AG08396 (cell line): ENCODE data around the gene NDST4.
"Not testable (repeated sequence)": the region's sequence is repeated elsewhere in the genome, so short reads cannot be mapped to it uniquely, and the experiment has no call there.

Source experiments
- DNase-seq: peaks from one replicate; pipeline ENCODE4 v3.0.0; 2012; ENCODE audit warnings: low spot score, mixed read lengths

NDST4 gene

GRCh38 chr4:115054836-115055235 is 58.6 kb downstream of the NDST4 start:
- no peak for DNase-seq

GRCh38 chr4:115053313-115053712 is 60.1 kb downstream of the NDST4 start:
- no peak for DNase-seq

DNA sequence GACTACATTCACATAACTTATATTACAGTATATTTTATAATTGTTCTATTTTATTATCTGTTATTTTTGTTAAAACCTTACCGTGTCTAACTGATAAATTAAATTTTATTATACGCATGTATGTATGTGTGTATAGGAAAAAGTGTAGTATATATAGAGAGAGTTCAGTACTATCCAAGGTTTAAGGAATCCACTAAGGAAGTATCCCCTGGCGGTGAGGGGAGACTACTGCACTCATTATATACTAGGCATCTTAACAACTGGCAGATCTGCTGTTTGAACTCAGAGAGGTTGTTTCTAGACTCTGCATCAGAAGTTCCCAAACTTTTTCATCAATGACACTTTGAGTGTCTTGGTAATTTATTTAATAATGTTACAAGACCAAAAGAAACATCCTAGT is 70.9 kb downstream of the NDST4 start:
- DNase-seq = no peak

DNA sequence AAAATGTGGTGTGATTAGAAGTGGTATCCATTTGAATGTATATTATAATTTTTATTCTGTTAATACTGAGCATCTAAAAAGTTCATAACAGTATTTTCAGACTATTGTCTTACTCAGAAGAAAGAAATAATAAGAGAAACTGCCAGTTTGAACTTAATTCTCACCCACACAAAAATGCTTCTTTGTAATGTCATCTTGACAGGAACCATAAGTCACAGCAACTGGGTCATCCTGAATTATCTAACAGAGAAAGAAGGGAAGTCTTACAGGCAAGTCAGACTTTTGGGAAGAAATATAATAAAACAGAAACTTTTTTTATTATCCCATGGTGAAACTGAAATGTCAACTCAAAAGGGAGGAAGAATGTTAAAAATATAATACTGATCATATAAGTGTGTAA is 83.1 kb downstream of the NDST4 start:
- no peak for DNase-seq

DNA sequence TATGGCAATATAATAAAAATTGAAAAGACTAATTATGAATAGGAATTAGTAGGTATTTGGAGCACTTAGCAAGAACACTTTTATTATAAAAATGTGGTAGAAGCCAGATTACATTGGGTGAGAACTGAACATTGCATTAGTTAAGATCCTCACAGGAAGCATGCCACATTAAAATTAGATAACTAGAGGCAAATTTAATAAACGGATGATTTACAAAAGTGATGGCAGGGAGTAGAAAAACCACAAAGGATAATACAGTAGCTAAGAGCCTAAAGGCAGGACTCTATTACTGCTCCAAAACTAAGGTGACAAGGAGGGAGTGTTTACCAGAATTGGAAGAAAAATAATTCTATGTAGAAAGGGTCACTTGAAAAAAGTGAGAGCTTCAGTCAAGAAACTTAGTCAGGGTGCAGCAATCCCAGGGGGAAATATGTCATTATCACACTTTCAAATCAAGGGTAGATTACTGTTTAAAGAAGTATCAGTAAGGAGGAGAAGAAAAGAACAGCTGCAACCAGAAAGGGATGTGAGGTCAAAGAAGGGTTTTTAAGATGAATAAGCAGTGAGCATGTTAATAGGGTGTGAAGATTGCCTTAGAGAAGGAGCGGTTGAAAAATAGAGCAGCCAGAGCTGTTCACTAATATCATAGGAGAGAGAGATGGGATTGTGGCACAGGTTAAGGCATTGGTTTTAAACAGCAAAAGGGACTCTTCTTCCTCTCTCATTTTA is 84.6 kb downstream of the NDST4 start:
- DNase-seq = no peak

- DNase-seq = no peak
Observed at GRCh38 chr4:114999880-115000279, 113.5 kb downstream of the NDST4 start.

DNA sequence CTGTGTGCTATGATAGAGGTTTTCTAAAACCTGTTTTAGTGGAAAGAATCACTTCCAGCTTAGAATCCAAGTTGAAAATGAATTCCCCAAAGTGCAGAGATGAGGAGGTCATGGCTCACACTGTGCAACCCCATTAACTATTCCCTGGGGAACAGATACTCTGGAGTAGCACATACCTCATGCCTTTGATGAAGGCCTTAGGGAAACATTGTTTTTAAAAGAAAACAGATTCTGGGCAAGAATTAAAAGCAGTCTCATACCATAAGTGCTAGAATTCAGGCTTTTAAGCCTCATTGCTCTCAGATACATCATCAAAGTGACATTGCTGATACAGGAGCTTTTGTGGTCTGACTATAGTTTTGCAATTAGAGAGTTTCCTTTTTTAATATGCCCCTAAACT is 115.1 kb downstream of the NDST4 start:
- no peak for DNase-seq

DNA sequence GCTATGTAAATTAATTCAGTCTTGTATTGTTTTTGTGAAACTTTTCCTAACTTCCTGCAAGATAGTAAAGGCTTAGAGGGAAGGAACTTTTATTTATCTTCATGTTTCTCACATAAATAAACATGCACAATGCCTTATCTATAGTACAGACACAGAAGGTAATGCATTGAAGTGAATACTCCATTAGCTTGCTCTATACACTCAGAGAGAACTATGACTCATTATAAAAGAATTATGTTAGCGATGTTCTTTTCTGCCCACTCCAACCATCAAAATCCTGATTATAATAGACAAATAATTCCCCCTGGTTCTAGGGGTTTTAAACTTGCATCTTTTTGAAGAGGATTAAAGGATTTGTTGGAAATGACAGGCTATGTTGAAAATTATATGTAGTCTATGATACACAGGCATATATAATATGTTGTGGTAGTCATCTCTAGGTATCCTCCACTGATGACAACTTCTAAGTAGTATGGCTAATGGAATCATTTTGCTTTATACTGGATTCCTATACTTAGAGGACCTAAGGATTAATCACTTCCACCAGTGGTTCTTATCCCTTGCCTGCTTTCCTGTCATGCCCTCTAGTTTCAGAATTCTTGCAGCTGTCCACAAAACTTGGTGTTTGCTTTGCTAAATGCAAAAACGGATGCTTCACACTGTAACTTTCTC is 115.7 kb downstream of the NDST4 start:
- no peak for DNase-seq

DNA sequence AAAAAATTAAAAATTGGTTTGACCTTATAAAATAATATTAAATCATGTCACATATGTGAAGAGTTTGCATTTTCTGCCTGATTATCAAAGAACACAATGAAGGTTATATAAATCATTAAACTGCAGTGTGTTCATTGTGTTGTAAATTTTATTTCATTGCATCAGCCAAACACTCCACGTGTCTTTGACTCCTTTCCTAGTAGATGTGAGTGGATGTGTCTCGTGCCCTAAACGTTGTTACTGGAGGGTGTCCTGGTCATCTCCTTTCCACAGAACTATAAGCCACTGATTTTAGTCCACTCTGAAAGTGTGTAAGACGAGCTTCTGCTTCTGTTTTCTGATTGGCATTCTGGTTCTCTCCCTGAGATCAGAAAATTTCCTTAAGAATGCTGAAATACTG is 127.3 kb downstream of the NDST4 start:
- no peak for DNase-seq

- DNase-seq = no peak
Observed at GRCh38 chr4:114980932-114981708, 132.3 kb downstream of the NDST4 start.

DNA sequence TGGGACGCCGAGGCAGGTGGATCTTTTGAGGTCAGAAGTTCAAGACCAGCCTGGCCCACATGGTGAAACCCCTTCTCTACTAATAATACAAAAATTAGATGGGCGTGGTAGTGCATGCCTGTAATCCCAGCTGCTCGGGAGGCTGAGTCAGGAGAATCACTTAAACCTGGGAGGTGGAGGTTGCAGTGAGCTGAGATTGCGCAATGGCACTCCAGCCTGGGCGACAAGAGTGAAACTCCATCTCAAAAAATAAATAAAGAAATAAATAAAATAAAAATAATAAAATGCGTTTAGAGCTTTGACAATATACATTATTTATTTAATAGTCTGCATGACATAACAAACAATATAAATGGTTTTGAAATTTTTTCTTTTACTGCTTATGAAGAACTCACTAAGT is 133.0 kb downstream of the NDST4 start:
- DNase-seq = not testable (repeated sequence)

DNA sequence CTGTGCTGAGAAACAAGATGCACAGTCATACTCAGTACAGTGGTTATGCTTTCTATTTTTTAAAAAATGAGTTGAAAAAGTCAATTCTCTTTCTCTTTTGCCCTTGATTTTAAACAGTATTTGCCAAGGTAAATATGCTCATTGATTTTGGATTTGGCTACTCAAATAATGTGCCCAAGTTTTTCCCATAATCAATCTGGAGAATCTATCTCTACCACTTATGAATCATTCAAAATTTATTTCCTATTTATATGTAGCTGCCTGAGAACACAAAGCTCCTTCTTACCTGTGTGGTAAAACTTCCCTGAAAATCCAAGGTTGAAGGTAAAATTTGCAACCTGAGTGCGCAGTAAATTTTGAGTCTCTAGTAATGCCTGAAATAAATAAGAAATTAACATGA is 136.5 kb downstream of the NDST4 start:
- DNase-seq = no peak

DNA sequence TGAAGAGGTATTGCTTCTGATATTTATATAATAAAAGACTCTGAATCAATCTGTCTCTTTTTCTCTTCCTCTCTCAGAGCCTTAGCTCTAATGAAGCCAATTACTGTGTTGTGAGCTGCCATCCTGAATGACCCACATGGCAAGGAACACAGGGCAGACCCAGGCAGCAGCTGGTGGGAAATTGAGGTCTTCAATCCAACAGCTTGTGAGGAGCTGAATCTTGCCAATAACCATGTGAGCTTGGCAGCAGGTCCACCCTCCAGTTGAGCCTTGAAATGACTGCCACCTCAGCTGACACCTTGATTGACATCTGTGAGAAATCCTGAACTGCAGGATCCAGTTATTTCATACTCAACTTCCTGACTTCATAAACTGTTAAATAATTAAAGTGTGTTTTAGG is 149.4 kb downstream of the NDST4 start:
- no peak for DNase-seq

DNA sequence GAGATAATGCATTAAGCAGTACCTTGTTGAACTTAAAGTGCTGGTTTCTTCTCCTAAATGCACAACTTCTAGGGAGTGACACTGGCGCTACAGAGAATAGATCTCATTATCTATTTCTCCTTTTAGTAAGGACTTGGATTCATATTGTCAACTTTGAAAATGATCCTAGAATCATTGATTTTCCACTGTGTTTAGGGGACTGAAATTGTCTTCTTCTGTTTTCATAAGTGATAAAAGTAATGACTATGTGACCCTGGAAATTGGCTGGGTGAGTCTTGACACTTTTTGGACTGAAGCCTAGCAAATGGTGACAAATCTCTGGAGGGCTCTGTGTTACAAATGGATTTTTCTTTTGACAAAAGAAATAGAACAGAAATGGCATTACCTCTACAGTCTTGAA is 167.8 kb downstream of the NDST4 start:
- DNase-seq = no peak

DNA sequence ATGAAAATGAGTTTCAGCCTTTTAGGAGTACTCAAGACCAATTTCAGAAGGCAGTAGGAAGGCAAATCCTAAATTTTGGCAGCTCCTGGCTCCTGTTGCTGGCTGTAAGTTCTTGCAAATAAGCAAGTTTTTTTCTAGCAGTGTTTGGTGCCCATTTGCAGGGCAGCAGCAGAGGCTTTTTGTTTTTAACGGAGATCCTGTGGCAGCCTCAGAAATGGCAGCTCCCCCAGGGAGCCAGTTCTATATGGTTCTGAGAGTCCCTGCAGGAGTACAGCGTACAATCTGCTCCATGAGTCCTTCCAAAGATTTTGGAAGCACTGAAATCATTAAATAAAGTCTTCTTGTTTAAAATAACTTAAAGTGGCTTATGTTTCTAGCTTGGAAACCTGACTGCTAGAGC is 171.9 kb downstream of the NDST4 start:
- no peak for DNase-seq

- no peak for DNase-seq
Observed at GRCh38 chr4:114927881-114928280, 185.5 kb downstream of the NDST4 start.

DNA sequence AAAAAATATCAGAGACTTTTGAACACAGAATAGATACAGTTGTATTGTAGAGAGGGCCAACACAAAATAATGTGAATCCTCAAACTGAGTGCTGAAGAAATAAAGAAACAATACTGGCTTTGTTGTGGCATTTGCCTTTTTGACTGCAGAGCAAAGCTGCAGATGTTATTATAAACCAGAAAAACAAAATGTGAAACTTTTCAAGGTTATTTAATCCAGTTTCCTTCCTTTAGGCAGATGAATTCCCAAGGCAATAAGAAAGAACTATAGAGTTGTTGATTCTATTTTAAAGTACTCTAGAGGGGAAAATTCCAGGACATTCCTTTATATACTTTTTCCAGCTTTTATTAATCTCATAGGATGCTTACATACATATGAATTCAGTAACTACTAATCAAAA is 186.8 kb downstream of the NDST4 start:
- DNase-seq = no peak

- DNase-seq = no peak
Observed at GRCh38 chr4:114924311-114924710, 189.1 kb downstream of the NDST4 start.

DNA sequence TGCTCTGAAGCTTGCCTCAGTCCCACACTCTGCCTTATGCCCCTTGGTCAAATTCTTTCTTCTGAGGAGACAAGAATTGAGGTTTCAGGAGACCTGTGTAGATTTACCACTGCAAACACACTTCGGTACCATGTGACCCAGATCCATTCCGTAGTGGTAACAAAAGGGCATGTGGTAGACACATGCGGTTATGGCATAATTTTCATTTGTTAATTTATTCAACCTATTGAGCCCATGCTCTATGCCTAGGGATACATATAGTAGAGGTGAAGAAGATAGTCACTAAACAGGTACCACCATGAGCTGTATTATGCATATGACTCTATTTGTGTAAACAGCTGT is 190.9 kb downstream of the NDST4 start:
- DNase-seq = no peak

- DNase-seq = no peak
Observed at GRCh38 chr4:114921790-114922591, 191.4 kb downstream of the NDST4 start.

DNA sequence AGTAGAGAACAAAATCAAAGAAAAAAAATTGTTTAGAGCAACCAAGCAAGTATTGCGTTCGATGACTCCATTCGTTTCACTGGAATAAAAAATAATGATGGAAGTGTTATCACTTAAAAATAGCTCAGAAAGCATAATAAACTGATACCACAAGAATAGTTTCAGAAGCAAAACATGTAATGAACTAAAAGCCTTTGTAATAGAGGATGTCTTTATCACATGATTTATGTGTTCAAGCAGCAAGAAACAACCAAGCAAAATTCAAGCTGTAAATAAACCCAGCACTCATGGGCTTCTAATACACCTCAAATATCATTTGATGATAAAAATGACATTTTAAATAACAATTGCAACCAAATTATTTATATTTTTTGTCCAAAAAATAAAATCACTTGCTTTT is 192.2 kb downstream of the NDST4 start:
- DNase-seq = no peak

GRCh38 chr4:114911111-114911510 is 202.3 kb downstream of the NDST4 start:
- no peak for DNase-seq
